GM21367 (cell line): ENCODE data around the gene FNDC3B.

Experiments used
- ATAC-seq: cut with Tn5 transposase; IDR thresholded peaks from one replicate; pipeline ENCODE4 v1.9.1; 2021; ENCODE audit not compliant: unreplicated experiment

FNDC3B gene

DNA sequence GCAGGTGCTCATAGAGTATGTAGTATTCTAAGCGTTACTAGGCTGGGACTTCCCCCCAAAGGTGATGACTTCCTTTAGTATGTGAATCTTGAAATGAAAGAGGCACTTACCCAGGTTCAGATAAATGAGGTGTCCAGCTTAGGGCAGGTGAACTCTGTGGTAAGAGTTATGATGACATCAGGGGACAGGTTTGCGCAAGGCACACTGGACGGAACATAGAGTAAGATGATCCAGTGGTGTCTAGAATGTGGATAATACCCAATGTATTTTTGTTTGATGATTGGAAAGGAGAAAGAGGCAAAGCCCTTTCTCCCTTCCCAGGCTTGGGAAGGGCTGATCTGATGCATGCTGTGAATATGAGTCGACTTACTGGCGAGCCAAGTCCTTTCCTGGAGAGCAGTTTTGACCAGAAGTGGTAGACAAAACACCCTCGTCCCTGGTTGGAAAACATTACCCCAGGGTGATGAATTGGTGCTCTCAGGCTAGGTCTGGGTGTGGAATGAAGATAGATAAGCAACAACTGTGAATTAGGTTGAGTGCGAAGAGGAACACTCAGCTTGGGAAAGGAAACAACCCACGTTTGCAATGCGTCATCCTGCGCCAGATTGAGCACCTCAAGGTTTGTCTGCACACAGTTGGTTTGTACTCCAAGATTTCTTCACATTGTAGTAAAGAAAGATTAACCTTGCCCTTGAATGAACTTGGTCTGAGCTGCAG lies 284.7 kb downstream of the FNDC3B start:
- ATAC-seq: no peak

DNA sequence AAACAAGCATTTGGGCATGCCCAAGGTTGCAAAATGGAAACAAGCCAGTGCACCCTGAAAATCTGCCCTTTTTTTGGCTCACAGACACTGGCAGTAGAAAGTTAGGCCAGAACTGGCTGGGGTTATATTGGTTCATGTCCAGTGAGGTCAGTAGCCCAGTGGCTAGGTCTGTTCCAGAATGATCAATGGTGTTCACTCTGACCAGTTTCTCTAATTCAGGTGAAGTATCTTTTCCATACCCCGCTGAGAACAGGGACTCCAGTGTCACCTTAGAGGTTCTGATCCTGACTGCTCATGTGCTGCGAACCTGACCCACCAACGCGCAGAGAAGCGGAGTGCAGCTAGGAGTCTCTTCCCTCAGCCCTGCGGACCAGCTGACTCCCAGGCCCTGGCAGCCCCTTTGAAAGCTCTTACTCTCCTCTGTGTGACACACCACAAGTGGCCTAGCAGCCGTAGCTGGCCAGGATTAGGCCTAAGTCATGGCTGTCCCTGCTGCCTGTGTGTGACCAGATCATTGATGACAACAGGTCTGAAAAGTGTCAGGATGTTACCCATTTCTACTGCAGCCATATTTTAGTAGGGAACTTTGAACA lies 285.3 kb downstream of the FNDC3B start:
- ATAC-seq: no peak

DNA sequence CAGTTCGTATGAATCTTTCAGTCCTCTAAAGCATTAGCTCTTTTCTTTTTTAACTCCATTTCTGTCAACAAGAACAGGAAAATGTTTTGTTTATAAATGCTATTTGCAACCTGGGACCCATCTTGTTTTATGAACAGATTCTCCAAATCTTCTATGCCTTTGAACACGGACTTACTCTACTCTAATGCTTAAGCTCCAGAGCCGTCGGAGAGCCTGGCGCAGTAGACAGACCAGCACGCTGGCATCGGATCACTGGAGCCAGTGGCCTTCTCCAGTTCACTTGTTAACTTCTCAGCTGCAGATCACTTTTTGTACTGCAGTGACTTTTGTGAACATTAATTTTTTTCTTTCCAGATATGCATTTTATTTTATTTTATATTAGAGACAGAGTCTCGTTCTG lies 286.1 kb downstream of the FNDC3B start:
- no peak for ATAC-seq

DNA sequence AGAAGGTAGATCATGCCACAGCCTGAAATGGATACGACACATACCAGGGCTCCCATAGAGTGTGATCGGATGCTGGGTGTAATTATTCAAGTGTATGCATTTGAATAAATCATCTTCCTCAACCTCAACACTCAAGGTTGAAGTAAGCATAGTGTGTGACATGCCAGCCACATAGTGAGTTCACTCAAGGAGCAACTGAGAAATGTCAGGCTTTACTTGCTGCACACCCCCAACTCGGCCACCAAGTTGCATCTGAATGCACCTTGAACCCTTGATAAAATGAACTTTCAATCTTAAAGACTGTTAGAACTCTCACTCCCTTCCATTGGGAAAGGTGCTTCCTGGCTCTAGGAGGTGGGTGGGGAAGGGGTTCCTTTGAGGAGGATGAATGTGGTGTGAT lies 287.6 kb downstream of the FNDC3B start:
- ATAC-seq: no peak

DNA sequence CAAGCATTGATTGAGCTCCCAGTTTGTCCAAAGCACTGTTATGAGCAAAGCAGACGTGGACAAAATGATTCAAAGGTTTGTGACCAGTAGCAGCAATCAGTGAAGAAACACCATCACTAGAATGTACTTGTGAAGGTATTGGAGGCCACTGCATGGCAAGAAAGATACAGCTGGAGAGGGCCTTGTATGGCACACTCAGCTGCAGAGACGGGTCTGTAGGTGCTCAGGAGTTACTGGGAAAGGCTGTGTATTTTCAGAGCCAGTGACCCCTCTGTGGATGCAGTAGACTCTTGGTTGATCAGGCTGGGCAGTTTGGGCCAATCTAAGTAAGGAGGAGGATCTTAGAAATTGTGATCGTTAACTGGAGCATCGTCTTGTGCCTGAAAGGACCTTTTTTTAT lies 288.9 kb downstream of the FNDC3B start:
- ATAC-seq: no peak

DNA sequence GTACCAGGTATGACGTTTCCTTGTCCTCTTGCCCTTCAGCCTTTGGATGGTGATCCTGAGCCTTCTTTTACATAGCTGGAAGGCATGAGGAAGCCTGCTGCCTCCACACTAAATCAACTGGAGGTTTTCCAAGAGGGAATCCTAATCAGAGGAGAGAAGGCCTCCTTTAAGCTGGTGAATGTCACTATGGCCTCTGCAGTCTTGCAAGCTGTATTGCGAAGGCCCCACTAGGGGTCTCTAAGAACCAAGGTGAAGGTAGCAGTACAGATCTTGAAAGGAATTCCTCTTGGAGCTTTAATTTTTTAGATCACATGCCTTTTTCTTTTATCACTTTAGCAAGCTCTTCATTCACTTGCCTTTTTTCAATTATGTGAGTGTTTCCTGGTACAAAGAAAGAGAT lies 289.7 kb downstream of the FNDC3B start:
- no peak for ATAC-seq

DNA sequence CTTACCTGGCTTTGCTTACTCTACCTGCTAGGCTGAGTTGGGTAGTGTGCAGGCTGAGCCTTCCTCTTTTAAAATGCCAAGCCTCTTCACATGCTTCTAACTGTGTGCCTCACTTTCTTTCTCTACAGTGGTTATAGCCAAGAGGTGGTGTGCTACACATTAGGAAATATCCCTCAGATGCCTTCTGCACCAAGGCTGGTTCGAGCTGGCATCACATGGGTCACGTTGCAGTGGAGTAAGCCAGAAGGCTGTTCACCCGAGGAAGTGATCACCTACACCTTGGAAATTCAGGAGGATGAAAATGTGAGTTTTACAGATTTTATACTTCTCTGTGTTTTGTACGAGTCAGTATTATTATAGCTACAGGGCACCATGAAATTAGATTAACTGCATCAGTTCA lies 291.0 kb downstream of the FNDC3B start:
- ATAC-seq: no peak

DNA sequence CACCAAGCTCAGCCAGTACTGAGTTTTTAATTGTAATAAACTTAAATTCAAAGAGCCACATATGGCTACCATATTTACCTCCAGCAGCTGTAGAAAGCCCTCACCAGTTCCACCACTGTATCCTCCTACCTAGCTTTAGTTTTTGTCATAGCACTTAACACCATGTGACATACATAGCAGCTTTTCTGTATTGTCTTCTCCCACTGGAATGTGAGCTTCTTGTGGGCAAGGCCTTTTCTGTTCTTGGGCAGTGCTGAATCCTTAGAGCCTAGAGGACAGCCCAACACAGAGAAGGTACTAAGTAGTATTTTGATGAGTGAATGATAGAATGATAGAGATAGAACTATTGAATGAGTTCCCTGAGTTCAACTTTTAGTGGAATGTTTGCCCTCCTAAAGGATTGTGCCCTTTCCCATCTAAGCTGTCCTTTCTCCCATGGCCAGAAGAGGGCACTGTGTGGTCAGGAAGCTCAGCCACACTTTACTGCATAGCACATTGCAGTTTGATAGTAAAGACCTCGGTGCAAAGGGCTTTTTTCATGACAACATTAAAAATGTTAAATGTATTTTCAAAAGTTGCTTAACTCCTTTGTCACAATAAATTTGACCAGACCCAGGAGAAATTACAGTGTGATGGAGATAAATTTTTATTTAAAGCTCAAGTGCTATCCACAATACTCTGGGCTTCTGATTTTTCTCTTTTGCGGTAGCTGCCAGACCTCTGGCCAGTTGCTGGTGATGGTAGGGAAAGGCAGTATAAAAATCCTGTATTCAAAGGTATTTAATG lies 293.1 kb downstream of the FNDC3B start:
- peak; percentile 79 for ATAC-seq

DNA sequence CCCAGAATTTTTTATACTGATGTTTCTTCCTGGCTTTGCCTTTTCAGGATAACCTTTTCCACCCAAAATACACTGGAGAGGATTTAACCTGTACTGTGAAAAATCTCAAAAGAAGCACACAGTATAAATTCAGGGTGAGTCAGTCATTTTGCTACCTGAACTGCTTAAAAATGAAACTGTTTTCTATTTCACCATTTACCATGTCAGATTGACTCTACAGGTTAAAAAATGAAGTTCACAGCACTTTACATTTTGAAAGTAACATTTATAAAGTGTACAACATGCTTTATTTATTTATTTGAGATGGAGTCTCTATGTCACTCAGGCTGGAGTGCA lies 293.6 kb downstream of the FNDC3B start:
- ATAC-seq: no peak

DNA sequence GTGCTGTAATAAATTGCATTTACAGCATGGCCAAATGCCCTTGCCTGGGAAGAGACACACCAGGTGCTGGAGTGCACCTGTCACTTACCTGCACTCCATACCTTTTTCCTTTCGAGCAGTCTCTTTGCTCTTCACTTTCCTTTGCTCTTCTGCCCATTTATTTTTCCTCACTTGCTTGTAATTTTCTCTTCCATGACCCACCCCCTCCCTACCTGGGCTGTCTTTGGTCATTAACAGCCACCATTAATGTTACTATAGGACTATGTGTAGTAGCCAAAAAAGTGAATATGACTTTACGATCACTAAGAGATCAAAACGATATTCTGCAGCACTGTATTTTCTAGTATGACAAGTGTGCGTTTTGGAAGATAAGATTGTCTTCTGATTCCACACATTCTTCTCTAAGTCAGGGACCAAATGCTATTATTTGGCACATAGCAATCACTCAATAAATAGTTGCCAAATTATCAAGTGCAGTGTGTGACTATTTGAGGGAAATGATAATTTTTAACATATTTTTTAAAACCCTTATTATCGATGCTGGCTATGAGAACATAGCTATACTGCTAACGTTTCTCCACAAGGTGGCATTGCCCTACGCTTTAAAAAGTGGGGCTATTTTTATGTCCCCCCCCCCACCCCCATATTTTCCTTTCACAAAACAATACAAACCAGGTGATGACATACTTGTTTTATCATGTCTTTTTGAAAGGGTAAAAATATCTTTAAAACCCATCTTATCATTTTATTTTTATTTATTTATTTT lies 294.5 kb downstream of the FNDC3B start:
- ATAC-seq: no peak

DNA sequence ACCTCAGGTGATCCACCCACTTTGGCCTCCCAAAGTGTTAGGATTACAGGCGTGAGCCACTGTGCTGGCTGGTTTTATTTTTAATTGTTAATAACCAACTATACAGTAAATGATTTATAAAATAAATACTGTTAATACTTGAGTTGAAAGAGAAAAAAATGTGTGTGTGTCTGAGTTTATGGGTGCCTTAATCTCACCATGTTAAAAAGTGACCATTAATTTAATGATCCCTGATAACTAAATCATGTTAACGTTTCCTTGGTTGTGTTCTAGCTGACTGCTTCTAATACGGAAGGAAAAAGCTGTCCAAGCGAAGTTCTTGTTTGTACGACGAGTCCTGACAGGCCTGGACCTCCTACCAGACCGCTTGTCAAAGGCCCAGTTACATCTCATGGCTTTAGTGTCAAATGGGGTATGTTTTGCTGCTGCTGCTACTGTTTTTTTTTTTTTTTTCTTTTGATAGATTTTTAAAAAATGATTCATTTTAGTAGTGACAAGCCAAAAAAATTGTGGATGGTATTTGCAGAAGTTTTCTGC lies 295.4 kb downstream of the FNDC3B start:
- ATAC-seq: no peak

DNA sequence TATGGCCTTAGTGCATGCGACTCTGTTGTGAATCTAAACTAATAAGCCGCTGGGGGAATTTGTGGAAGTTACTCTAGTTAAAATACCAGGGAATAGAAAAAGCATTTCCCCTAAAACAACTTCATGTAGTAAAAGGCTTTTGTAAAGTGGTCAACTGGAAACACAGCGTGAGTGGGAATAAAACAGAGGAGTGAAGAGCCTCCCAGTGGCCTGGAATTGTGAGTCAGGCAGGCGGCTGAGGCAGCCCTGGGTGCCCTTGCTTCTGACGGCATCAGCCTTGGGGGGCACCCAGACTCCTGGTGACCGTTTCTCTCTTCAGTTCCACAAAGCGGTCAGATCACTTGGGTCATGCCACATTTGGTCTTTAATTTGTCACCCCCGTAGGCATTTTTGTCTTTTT lies 300.5 kb downstream of the FNDC3B start:
- no peak for ATAC-seq

DNA sequence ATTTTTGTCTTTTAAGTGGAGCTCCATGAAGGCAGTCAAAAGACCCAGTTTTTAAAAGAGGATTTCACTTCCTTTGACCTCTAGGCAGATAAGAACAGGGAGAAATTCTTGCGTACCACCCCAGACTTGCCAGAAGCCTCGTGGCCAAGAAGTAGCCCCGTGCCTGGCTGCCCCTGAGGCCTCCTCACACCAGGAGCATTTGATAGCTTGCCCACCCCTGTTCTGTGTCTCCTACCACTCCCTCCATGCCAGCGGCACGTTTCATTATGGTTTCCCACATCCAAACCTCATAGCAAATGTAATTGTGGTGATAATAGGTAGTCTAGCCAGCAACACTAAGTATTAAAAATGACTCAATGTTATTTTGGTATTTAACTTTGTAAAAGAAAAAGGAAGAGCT lies 301.2 kb downstream of the FNDC3B start:
- no peak for ATAC-seq

DNA sequence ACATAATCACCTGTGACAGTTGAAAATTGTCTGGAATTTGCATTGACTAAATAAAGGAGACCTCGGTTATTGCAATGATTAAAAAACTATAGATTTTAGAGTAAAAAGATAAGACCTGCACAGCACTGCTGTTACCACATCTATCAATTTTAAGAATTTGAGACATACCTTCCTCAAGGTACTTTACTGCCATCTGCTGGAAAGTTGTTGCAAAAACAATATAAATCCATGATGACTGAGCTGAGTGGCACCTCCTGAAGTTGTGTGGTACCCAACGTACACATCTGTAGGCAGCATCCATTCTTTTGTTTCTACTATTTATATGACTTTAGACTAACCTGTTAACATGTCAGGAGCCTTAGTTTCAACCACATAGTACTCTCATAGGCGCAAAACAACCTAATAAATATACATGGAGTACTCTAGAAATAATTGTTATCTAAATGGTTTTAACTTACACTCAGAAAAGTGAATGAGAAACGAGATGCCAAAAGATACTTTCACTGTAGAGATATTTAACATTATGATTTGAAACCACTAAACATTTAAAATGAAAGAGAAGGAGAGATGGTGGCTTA lies 302.2 kb downstream of the FNDC3B start:
- ATAC-seq: peak; percentile 89

DNA sequence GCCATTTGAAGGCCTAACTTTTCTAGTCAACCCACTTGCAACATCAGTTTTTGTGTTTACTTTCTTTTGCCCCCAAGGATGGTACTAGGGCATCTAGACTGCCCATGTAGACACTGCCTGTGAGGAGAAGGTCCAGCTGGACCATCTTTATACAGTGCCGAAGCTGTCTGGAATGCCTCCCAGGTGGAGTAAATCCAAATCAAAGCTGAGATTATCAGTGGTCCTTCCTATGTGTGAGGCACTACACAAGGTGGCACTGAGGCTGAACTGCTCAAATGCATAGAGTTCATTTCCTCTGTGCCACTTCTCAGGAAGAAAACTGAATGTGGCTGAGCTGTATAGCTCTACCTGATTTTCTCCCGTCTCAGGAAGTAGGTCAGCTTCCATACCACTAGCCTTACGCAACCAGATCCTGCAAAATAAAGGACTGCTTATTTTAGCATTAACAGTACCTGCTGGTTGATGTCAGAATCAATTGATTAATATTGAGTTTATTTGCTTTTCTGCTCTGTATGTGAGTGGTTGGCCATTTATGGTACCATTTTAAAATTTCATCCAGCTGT lies 302.8 kb downstream of the FNDC3B start:
- no peak for ATAC-seq

DNA sequence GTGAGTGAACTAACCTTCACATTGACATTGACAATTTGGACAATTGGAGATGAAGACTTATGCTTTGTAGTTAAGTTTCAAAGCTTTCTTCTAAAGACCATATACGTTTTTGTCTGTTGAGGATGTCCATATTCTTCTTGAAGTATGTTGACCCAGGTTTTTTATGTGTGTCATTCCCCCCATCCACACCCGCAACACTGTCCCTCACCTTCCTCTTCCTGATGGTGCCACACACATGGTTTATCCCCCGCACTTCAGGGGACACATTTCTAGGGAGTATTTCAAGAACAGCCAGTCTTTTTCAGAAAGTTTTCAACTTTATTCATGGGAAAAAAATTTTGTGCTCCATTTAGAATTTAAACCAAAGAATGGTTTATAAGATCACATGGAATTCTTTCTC lies 303.7 kb downstream of the FNDC3B start:
- no peak for ATAC-seq

DNA sequence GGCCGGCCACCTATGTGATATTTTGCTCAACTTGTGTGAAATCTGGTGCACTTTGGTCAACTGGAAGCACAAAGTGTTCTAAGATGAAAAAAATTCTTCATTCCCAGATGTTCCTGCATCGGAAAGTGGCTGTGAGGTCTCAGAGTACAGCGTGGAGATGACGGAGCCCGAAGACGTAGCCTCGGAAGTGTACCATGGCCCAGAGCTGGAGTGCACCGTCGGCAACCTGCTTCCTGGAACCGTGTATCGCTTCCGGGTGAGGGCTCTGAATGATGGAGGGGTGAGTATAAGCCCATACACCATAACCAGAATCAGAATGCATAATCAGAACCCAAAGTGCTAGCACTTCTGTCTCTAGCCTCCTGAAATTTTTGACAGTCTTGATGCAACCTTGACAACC lies 304.6 kb downstream of the FNDC3B start:
- ATAC-seq: no peak

DNA sequence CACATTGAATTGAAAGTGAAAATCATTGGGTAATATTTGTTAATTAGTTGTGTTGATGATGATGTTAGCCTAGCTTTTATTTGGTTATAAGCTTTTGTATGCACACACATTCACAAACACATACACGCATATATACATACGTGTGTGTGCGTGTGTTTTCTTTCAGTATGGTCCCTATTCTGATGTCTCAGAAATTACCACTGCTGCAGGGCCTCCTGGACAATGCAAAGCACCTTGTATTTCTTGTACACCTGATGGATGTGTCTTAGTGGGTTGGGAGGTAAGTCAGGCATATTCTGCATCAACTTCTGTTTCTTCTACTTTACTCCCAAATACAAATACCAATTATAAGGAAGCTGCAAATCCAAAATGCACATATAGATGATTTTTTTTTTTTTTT lies 306.8 kb downstream of the FNDC3B start:
- no peak for ATAC-seq

DNA sequence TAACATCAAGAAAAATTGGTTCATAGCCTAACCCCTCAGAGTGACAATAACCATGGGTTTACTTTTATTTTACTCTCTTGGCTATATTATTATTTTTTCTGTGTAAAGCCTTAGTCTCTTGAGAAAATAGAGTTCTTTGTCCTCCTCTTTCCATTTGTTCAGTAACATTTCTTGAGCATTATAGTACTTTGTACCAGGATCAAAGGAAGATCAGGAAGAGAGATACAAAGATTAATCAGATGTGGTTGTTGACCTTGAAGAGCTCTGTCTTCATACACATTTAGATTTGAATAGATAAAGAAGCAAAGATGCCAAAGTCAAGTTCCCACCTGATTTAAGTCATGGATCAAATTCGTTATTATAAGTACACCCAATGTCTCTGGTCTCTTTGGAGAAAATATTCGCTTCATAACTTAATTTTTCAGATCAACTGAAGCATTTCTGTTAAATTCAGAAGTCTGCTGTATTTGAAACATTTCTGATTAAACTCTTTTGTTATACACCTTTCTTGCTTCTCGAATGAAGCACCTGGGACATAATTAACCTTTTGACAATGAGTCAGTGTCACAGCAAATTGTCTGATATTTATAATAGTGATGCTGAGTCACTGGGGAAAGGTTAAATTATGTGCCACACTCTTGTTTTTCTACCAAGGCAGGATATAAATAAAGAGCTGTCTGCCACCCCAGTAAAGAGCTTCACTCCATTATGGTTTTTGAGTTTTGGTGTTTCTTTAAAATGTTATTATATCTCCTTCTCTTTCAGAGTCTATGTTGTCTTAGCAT lies 308.7 kb downstream of the FNDC3B start:
- ATAC-seq: no peak

DNA sequence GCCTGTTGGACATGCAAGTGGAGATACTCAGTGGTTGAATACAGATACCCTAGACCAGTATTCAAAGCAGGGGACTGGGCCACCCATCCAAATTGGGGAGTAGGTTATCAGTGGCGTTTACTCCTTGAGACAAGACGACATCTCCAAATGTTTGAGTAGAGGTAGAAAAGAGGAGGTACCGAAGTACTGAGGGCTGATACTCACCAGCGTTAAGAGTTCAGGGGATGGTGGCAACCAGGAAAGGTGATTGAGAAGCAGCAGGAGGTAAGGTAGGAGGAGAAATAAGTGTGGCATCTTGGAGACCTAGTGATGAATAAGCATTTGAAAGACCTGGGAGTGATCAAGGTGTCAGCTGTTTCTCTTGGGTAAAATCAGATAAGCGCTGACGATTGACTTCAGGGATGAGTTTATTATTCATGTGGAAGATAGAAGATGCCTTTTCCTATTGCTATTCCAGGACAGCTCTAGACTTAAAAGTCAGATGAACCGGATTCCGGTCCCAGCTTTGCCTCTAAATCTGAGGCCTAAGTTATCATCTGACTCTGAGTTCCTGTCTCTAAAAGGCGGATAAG lies 312.6 kb downstream of the FNDC3B start:
- no peak for ATAC-seq
